HG03520 (cell line): Measurements from ENCODE around the gene EPRS1.
"Not testable (repeated sequence)": the region's sequence is repeated elsewhere in the genome, so short reads cannot be mapped to it uniquely, and the experiment has no call there.

Experiments used
- ATAC-seq: cut with Tn5 transposase; IDR thresholded peaks from one replicate; pipeline ENCODE4 v1.9.1; 2021; ENCODE audit warnings: mild to moderate bottlenecking, moderate library complexity; ENCODE audit not compliant: unreplicated experiment

EPRS1 gene

DNA sequence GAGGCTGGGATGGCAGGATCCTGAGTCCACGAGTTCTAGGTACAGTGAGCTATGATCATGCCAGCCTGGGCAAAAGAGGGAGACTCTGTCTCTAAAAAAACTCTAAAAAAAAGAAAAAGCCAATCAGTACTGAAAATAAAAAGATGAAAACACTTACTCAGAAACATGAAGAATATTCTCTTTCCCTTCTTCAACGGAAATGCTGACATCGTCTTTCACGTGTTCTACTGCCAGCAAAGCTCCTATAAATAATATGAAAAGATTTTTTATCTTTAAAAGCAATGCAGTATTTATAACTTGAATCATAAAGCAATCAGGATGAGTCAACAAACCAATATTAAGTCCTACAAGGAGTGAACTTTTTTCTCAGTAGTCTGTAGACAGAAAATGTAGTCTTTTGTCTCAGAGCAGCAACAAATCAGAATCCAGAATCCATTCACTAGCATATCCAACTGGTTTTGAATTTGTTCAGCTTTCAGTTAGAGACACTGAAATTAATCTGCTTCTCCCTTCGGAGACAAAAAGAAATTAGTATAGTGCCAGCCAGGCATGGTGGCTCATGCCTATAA, 6.2 kb downstream of the EPRS1 start:
- no peak for ATAC-seq

DNA sequence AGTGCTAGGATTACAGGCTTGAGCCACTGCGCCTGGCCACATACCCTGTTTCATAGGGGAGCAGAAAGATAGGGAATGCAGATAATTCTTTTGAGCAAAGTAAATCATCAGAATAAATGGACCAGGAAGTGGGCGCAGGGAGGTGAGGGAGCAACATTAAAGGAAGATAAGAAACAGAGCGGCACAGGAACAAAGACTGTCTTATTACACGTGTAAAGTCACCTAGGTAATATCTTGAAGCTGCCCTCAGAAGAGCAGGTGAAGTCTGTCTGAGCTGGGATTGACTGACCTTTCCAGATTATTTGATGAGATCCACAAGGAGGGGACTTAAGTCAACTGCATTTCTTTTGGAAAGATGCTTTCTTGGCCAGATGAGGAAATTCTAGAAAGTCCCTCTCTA, 7.7 kb downstream of the EPRS1 start:
- ATAC-seq, result no peak

DNA sequence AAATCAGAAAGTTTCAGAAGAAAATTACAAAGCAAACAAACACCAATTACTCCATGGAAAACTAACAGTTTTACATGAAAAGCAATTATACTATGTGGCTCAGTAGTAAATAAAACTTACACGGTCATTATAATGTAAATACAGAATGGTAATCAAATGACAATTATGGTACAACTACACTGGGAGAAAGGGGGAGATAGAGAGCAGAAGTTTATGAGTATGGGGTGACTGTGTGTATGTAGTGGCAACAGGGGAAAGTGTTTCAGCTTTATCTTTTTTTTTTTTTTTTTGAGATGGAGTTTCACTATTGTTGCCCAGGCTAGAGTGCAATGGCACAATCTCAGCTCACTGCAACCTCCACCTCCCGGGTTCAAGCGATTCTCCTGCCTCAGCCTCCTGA, 8.5 kb downstream of the EPRS1 start:
- ATAC-seq, result not testable (repeated sequence)

DNA sequence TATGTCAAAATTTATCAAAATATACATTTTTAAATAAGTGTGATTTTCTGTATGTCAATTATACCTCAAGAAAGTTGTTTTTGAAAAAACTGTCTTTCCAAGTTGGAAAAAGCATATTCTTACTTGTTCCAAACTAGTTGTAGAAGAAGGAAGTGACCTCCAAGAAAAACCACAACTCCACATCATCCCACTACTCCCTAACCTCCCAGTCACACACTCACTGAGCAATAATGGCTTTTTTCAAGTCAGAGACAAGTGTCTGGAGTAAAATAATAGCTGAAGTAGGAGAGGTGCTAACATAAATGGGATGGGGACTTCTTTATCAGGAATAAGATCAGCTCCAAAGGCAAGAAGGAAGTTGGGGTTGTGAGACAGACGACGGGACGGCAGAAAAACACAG, 13.4 kb downstream of the EPRS1 start:
- ATAC-seq, result no peak

DNA sequence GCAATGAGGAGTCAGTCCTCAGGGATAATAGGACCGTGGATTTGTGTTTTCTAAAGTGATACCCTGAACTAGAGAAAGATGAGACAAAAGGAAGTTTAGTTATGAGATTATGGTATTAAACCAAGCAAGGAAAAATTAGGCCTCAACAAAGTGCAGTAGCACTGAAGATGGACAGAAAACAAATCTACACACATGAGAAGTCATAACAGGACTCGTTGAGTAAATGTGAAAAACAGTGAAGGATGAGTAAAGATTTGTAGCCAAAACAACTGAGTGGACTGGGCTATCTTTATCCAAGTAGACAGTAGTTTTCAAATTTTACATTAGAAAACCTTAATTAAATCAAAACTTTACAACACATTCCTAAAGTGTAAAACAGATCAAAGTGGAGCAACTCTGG, 15.0 kb downstream of the EPRS1 start:
- ATAC-seq, result no peak

DNA sequence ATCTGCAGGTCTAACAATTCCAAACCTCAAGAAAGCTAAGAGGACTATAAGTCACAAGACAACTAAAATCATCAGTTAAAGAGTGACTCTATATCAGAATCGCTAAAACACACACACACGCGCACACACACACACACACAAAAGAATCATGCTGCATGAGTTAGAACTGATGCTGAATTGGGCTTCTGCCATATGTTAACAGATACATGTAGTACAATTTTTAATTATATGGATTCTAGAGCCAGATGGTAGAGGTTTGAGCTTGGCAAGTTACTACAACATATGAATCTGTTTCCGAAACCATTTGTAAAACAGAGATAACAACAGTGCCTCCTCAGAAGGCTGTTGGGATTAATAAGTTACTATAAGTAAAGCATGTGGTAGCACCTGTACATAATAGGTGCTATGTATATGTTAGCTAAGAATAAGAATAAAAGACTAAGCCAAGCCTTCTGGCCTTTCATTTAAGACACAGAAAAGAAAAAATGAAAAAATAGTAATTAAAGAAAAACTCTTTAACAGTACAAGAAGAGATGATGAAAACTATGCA, 17.9 kb downstream of the EPRS1 start:
- ATAC-seq, result no peak

DNA sequence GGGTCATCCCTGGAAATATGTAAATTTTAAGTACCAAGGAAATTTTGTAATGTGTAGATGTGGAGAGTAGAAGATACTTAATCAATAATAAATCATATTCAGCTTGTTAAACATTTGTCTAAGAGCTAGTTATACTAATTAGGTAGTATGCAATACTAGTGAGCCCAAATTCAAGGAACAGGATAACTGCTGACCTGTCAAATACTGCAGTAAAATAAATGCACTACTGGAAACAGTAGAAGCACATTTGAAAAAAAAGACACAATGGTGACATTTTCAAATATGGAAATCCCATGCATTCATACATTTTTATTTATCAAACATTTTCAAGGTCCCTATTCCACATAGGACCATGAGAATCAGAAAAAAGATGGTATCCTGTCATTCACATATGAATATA, 27.2 kb downstream of the EPRS1 start:
- ATAC-seq, result no peak

DNA sequence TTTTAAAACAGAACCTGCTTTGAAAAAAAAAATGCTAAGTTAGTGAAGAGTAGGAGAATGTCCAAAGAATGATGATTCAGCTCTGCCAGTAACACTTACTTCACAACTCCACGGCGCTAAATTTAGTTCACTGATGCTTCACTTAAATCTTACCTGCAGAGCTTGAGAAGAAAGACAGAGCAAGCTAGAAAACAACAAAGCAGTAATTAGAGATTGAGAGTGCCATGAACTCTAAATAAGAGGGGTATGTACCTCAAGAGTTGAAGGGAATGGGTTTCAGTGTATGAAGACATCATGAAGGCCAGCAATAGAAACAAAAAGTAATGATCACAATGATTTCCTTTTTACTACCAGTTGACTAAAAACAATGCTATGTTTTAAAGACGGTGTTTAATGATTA, 32.8 kb downstream of the EPRS1 start:
- no peak for ATAC-seq

DNA sequence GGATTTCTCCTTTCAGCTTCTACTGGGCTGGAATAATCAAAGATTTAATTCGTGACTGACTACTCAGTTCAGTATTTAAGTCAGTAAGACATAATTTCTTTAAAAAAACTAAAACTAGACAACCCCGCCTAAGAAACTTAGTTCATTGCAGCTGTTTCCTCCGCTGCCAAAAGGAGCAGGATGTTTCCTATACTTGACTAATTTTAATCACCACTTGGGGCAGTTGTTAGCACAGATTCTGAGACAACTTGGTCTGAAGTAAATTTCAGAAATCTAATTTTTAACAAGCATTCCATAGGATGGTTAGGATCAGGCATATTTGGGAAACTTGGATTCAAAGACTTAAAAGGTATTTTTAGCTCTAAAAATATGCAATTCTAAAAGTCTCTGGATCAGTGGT, 34.0 kb downstream of the EPRS1 start:
- ATAC-seq, result no peak

DNA sequence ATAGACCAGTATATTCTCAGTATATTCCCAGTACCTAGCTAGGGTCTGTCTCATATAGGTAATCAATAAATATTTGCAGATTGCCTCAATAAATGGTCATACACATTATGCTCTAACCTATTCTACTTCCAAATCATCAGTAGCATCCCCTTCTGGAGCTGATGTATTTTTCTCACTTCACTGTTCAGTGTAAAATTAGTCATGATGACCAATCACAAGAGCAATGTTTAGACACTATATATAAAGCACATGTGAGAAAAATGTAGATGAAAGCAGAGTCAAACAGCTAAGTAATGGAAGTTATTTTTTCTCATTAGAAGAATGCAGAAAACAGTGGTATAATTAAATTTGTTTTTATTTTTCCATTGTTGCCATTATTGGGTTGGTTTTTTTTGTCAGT, 34.7 kb downstream of the EPRS1 start:
- no peak for ATAC-seq

DNA sequence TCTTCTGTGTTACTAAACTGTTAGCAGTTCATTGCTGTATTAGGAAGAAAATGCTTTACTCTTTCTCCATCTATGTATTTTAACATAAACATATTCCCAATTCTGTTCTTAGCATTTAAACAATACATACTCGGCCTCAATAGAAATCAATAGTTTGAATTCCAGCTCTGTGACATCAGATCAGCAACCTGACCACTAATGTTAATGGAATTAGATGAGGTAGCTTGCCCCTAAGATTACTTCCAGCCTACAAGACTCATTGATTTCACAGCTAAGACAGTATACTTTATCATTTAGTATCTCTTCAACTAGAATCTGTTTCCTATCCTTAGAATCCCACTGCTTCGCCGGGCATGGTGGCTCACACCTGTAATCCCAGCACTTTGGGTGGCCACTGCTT, 38.9 kb downstream of the EPRS1 start:
- ATAC-seq, result no peak

DNA sequence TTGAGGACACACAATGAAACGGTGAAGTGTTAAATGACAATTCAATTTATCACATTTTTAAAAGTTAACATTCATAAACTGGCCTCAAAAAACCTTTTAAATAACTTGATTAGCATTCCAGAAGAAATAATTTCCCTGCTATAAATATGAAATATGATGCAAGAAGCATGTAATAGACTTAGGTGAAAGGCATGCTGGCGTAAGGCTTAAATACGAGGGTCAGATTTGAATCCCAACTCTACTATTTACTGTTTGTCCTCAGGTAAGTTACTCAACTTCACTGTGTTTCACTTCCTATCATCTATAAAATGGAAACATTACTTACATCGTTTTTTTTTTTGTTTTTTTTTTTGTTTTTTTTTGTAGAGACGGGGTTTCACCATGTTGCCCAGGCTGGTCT, 40.8 kb downstream of the EPRS1 start:
- ATAC-seq, result no peak

DNA sequence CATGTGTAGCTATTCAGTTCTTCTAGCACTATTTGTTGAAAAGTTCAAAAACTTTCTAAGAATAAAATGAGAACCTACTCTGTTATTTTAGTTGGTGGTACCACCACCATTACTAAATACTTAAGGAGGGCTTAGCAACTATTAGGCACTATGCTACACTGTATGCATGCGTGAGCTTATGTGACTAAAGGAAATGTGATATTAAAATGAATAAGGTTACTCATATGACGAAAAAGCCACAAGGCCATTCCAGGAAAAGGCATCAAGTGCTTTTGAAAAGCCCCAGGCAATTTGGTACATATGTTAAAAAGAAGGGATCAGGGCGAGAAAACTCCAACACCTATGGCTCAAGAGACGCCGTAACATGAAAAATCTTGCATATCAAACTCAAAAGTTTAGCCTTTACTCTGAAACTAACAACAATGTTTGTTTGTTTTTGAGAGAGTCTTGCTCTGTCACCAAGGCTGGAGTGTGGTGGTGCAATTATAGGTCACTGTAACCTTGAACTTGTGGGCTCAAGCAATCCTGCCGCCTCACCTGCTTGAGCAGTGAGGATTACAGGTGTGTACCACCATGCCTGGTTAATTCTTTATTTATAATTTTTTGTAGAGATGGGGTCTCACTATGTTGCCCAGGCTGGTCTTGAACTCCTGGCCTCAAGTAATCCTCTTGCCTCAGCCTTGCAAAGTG, 42.5 kb downstream of the EPRS1 start:
- no peak for ATAC-seq

DNA sequence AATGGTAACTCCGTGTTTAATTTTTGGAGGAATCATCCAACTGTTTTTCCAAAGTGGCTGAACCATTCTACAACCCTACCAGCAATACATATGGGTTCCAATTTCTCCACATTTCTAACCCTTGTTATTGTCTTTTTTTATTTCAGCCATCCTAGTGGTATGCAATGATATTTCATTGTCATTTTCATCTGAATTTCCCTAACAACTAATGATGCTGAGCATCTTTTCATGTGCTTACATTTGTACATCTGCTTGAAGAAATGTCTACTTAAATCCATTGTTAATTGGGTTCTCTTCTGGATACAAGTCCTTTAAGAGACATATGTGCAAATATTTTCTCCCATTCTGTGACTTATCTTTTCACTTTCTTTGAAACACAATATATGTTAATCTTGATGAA, 43.3 kb downstream of the EPRS1 start:
- no peak for ATAC-seq

DNA sequence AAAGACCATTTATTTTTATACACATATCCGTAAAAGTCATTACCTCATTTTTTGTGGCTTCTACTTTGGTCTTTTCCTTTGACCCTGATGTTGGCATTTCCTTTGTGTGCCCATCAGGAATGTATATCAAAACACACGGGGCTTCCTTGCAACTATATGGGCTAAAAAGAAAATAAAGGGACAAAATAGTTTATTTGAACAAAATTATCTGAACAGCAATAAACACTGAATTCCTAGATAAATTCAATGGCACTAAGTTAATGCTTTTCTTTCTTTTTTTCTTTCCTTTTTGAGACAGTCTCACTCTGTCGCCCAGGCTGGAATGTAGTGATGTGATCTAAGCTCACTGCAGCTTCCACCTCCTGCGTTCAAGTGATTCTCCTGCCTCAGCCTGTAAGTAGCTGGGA, 45.2 kb downstream of the EPRS1 start:
- no peak for ATAC-seq

DNA sequence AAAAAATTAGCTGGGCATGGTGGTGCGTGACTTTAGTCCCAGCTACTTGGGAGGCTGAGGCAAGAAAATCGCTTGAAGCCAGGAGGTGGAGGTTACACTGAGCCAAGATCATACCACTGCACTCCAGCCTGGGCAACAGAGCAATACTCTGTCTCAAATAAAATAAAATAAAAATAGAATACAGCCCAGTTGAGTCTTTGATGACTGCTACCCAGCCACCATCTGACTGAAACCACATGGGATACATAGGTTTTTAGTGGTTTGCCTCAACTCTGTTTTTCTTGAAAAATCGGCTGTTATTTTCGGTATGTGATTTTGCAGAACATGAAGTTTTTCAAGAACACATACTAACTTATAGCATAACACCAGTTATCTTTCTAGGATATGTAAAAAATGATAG, 46.5 kb downstream of the EPRS1 start:
- no peak for ATAC-seq
